Left ventricle myocardium inferior (tissue), 1 donor: Measurements from ENCODE around the gene GNAQ. TPM values are rescaled to one million over a fixed set of nuclear protein-coding genes. Genes with fewer than 3 reads are reported as not detected.

Experiments
- DNase-seq: peaks from one replicate; pipeline ENCODE4 v3.0.0-alpha.2; 2020
- H3K27ac ChIP-seq: fragments of 200-600 bp; replicated peaks from 2 replicates; pipeline ENCODE4 v1.8.0; 2021
- H3K27me3 ChIP-seq: fragments of 200-600 bp; 2 replicates; pipeline ENCODE4 v1.8.0; 2021; ENCODE audit warnings: low read depth
- H3K36me3 ChIP-seq: fragments of 200-600 bp; 2 replicates; pipeline ENCODE4 v1.8.0; 2021
- H3K4me1 ChIP-seq: fragments of 200-600 bp; 2 replicates; pipeline ENCODE4 v1.8.0; 2021
- H3K4me3 ChIP-seq: fragments of 200-600 bp; 2 replicates; pipeline ENCODE4 v1.8.0; 2021; ENCODE audit warnings: mild to moderate bottlenecking, moderate library complexity
- H3K9me3 ChIP-seq: fragments of 200-600 bp; replicated peaks from 2 replicates; pipeline ENCODE4 v1.8.0; 2021
- intact Hi-C: fragments of 100-400 bp; cut with micrococcal nuclease; formaldehyde crosslinking; loops from one replicate; pipeline ENCODE4 v1.11.0; 2022
- total RNA-seq: library from RNA; stranded (reverse); fragmentation: NEBNext Ultra II Directional; extraction: Animal tissue kit (Norgen Biotek cat#: 25700); gene quantifications from one replicate; pipeline ENCODE4 v1.2.1, GENCODE V29; 2021
- TF ChIP-seq, protein P1 (sequence below): fragments of 200-600 bp; IDR thresholded peaks from 2 replicates; pipeline ENCODE4 v1.8.0; 2021; ENCODE audit warnings: antibody characterized with exemption, mild to moderate bottlenecking, borderline replicate concordance
- donor health status: DM: no; HTN: yes; CAD: no; lungs with severe emphysema.

GNAQ gene
- total RNA-seq, 1 donor from 2014 or later: 15.2 TPM

DNA sequence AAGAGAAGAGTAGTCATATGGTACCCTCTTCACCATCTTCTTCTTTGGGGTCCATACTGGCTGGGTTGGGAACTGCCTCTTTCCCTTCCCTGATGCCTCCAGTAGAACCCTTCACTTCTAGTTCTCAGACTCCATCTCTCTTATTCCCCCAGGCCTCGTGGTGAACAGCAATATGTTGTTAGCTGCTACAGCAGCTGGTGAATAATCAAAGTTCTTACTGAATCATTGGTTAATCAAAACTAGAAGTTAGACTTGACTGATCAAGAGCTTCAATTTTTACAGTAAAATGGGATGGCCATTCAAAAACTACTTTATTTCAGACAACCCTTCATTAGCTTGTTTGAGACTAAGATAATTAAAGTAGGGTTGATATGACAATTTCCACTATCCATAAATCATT, 192.6 kb downstream of the GNAQ start:
- Histone ChIP-seq H3K27me3 (no peaks in the 10 kb centered on the region), H3K4me3 (no peak overlapping the region), H3K9me3 (no peaks in the 10 kb centered on the region), H3K36me3 (no peaks in the 10 kb centered on the region), H3K4me1 (peaks cover 41% of the 10 kb centered on the region), H3K27ac (no peak overlapping the region)
- TF ChIP-seq, protein P1, sequence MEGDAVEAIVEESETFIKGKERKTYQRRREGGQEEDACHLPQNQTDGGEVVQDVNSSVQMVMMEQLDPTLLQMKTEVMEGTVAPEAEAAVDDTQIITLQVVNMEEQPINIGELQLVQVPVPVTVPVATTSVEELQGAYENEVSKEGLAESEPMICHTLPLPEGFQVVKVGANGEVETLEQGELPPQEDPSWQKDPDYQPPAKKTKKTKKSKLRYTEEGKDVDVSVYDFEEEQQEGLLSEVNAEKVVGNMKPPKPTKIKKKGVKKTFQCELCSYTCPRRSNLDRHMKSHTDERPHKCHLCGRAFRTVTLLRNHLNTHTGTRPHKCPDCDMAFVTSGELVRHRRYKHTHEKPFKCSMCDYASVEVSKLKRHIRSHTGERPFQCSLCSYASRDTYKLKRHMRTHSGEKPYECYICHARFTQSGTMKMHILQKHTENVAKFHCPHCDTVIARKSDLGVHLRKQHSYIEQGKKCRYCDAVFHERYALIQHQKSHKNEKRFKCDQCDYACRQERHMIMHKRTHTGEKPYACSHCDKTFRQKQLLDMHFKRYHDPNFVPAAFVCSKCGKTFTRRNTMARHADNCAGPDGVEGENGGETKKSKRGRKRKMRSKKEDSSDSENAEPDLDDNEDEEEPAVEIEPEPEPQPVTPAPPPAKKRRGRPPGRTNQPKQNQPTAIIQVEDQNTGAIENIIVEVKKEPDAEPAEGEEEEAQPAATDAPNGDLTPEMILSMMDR: no peak
- DNase-seq: no peak
- intact Hi-C loops: no loop called here

DNA sequence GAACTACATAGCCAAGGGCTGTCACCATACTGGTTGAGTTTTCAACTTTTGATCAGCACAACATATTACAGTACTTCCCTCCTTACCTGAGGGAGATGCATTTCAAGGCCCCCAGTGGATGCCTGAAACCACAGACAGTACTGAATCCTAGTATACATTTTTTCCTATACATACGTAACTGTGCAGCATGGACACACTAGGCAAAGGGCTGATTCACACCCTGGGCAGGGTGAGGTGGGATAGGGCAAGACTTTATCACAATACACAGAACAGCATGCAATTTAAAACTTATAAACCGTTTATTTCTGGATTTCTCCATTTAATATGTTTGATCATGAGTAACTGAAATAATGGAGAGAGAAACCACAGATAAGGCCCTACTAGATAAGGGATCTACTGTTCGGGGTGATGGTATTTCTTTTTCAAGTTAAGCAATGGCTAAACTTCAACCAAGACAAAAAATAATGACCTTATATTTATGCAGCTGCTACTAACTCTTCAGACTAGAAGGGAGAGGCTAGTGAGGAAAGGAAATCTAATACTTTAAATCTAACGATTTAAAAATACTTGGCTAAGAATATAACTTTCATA, 196.6 kb downstream of the GNAQ start:
- no peak for DNase-seq
- TF ChIP-seq, protein P1: no peak
- H3K9me3 ChIP-seq: no peaks in the 10 kb centered on the region
- peaks cover 38% of the 10 kb centered on the region for H3K4me1 ChIP-seq
- no peak overlapping the region for H3K4me3 ChIP-seq
- H3K36me3 ChIP-seq: no peaks in the 10 kb centered on the region
- H3K27me3 ChIP-seq: no peaks in the 10 kb centered on the region
- no peak overlapping the region for H3K27ac ChIP-seq
- intact Hi-C loops: no loop called here

DNA sequence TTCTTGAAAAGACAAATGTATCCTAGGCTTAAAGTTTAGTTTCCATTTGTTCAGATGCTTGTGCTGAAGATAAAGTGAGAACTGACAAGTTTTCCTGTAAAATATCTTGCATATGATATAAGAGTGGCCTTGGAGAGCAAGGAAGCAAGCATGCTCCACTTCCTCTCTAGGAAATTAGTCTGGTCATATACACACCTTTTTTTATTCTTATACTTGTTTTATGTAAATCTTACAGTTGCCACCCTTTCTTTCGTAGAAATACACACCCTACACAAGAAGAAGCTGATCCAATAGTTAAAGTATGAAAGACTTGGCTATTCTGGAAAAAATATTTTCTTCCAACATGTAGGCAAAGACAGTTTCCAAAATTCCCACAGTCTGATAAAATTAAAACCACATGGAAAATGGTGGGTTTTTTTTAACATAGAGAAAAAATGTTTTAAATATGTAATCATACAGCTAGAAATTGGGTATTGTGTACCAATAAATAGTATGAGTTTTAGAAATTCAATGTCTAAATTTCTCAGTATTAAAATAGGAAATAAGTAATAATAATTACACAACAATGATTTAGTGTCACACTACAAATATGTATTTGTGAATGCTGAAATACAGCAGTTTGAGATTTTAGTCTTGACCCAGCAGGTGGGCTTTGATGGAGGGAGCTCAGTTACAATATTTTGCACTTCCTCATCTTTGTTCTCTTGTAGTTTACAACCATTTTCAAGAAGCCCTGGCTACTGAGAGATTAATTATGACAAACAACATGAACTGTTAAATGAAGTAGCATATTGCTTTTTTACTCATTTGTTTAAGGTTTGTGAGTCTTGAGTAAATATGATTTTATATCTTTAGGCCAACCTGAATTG, 197.8 kb downstream of the GNAQ start:
- no peak overlapping the region for H3K4me3 ChIP-seq
- TF ChIP-seq, protein P1: no peak
- no peaks in the 10 kb centered on the region for H3K9me3 ChIP-seq
- no peak for DNase-seq
- intact Hi-C loops: no loop called here
- H3K27ac ChIP-seq: peak overlapping the region; percentile 3
- no peaks in the 10 kb centered on the region for H3K27me3 ChIP-seq
- no peaks in the 10 kb centered on the region for H3K36me3 ChIP-seq
- H3K4me1 ChIP-seq: peaks cover 30% of the 10 kb centered on the region

DNA sequence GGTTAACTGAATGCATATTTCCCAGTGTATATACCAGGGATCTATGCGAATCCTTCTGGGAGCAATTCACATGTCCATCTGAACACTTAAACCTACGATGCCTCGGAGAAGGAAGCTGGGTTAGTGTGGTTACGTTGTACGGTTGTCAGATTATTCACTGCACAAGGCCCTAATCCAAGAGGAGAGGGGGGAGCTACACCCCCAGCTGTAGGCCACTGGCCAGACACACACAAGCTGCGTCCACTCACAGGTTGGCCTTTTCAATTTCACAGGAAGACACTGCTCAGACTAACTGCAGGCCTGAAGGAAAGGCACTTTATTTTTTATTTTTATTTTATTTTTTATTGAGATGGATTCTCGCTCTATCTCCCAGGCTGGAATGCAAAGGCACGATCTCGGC, 199.0 kb downstream of the GNAQ start:
- H3K27me3 ChIP-seq: no peaks in the 10 kb centered on the region
- no peak overlapping the region for H3K4me3 ChIP-seq
- no peaks in the 10 kb centered on the region for H3K36me3 ChIP-seq
- DNase-seq: peak; percentile 29
- no peak overlapping the region for H3K27ac ChIP-seq
- intact Hi-C loops: no loop called here
- peaks cover 31% of the 10 kb centered on the region for H3K4me1 ChIP-seq
- H3K9me3 ChIP-seq: no peaks in the 10 kb centered on the region
- TF ChIP-seq, protein P1: no peak

DNA sequence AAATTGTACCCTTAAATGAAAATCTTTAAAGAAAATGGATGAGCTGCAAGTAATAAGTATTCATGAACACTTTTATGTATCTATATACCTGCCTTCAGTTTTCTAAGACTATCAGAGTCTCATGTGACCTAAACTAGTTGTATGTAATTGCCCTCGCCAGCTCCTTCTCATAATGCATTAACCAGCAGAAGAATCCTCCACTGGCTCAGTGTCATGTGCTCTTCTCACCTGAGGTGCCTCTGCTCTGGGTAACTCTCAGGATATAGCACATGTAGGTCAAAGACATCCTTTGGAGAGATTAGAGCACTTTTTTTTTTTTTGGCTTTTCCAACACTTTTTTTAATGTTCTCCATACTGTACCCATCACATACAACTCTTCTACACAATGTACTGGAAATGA, 199.8 kb downstream of the GNAQ start:
- intact Hi-C loops: no loop called here
- DNase-seq: no peak
- H3K4me3 ChIP-seq: no peak overlapping the region
- H3K4me1 ChIP-seq: peaks cover 40% of the 10 kb centered on the region
- H3K36me3 ChIP-seq: no peaks in the 10 kb centered on the region
- TF ChIP-seq, protein P1: no peak
- H3K27ac ChIP-seq: no peak overlapping the region
- no peaks in the 10 kb centered on the region for H3K9me3 ChIP-seq
- no peaks in the 10 kb centered on the region for H3K27me3 ChIP-seq
